Measurements from ENCODE around the gene GALNT18. TPM values are rescaled to one million over a fixed set of nuclear protein-coding genes. Genes with fewer than 3 reads are reported as not detected.
"Not testable (repeated sequence)": the region's sequence is repeated elsewhere in the genome, so short reads cannot be mapped to it uniquely, and the experiment has no call there.

Gene GALNT18
- total RNA-seq, 1 donor = 4.7 TPM

DNA sequence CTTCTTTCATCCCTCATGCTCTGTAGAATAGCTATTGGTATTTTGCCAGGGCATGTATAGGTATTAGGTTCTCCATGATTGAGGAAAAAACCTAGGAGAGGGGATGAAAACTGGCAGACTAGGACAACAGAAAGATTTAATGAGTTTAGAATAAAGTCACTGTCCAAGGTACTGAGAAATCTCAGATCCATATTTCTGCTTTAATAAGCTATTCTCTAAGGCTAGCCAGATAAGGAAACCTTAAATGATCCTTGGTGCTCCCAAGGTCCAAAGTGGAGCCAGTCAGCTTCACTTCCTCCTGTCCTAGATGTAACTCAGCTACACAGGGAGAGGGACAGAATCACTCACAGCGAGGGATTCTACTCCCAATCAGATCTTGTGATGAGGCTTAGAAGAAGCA lies 255.0 kb downstream of the GALNT18 start:
- DNase-seq (ENCODE audit: insufficient read length, low spot score, missing footprints) = no peak
- Histone ChIP-seq H3K9me3 (ENCODE audit: low read depth, low read length) (no peaks in the 10 kb centered on the region), H4K20me1 (ENCODE audit: insufficient read depth, low read length) (no peaks in the 10 kb centered on the region), H3K79me2 (ENCODE audit: insufficient read depth, low read length) (no peaks in the 10 kb centered on the region), H3K4me2 (ENCODE audit: insufficient read depth, low read length) (no peak overlapping the region), H3K27me3 (ENCODE audit: insufficient read depth, low read length) (no peaks in the 10 kb centered on the region), H3K4me3 (ENCODE audit: insufficient read depth, low read length) (no peak overlapping the region), H3K36me3 (ENCODE audit: insufficient read depth, low read length) (no peaks in the 10 kb centered on the region), H2AFZ (ENCODE audit: low read length) (no peak overlapping the region), H3K27ac (ENCODE audit: low read depth, low read length) (no peak overlapping the region), H3K4me1 (ENCODE audit: insufficient read depth, low read length) (no peaks in the 10 kb centered on the region)
- TF ChIP-seq, protein P1, sequence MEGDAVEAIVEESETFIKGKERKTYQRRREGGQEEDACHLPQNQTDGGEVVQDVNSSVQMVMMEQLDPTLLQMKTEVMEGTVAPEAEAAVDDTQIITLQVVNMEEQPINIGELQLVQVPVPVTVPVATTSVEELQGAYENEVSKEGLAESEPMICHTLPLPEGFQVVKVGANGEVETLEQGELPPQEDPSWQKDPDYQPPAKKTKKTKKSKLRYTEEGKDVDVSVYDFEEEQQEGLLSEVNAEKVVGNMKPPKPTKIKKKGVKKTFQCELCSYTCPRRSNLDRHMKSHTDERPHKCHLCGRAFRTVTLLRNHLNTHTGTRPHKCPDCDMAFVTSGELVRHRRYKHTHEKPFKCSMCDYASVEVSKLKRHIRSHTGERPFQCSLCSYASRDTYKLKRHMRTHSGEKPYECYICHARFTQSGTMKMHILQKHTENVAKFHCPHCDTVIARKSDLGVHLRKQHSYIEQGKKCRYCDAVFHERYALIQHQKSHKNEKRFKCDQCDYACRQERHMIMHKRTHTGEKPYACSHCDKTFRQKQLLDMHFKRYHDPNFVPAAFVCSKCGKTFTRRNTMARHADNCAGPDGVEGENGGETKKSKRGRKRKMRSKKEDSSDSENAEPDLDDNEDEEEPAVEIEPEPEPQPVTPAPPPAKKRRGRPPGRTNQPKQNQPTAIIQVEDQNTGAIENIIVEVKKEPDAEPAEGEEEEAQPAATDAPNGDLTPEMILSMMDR (IDR thresholded peaks at IDR 0.05; ENCODE audit: extremely low read depth, low read depth, low read length) = no peak

DNA sequence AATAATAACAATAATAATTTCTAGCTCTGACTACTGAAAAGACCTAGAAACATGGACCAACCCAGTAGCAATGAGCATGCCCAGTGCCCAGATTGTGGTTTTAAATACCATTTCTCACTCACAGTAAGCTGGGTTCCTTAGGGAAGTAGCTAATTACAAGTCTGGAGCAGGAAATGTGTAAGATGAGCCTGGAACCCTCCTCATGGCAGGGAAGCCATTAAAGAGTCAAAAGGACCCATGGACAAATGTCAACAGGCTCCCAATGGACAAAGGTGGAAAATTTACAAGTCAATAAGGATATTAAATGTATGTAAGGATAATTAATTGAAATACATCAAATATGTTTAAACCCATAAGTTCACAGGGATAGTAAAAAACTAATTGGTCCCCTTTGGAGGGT lies 258.1 kb downstream of the GALNT18 start:
- H4K20me1 ChIP-seq (ENCODE audit: insufficient read depth, low read length) = no peaks in the 10 kb centered on the region
- no peaks in the 10 kb centered on the region for H3K9me3 ChIP-seq (ENCODE audit: low read depth, low read length)
- H2AFZ ChIP-seq (ENCODE audit: low read length) = no peak overlapping the region
- H3K4me2 ChIP-seq (ENCODE audit: insufficient read depth, low read length) = no peak overlapping the region
- H3K27ac ChIP-seq (ENCODE audit: low read depth, low read length) = no peak overlapping the region
- H3K4me1 ChIP-seq (ENCODE audit: insufficient read depth, low read length) = no peaks in the 10 kb centered on the region
- no peaks in the 10 kb centered on the region for H3K79me2 ChIP-seq (ENCODE audit: insufficient read depth, low read length)
- peaks cover 9% of the 10 kb centered on the region for H3K27me3 ChIP-seq (ENCODE audit: insufficient read depth, low read length)
- no peaks in the 10 kb centered on the region for H3K36me3 ChIP-seq (ENCODE audit: insufficient read depth, low read length)
- no peak overlapping the region for H3K4me3 ChIP-seq (ENCODE audit: insufficient read depth, low read length)
- DNase-seq (ENCODE audit: insufficient read length, low spot score, missing footprints) = no peak
- TF ChIP-seq, protein P1 (IDR thresholded peaks at IDR 0.05; ENCODE audit: extremely low read depth, low read depth, low read length) = no peak

DNA sequence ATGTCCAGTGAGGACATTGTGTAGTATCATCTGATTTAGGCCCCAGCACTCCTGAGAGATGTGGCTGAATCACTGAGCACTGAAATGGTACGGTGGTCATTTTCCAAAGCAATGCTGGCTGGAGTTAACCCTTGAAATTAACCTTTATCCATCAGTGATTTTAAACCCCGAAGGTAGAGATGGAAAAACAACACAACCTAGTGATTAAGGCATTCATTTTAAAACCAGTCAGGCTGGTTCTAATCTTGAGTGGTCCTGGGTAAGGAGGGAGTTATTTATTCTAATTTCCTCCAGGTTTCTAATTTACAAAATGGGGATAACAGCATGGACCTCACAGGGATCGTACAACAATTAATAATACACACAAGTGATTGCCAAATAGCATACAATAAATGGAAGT lies 262.2 kb downstream of the GALNT18 start:
- TF ChIP-seq, protein P1 (IDR thresholded peaks at IDR 0.05; ENCODE audit: extremely low read depth, low read depth, low read length) = no peak
- Histone ChIP-seq H3K4me1 (ENCODE audit: insufficient read depth, low read length) (no peaks in the 10 kb centered on the region), H3K27me3 (ENCODE audit: insufficient read depth, low read length) (peaks cover 24% of the 10 kb centered on the region), H4K20me1 (ENCODE audit: insufficient read depth, low read length) (no peaks in the 10 kb centered on the region), H3K27ac (ENCODE audit: low read depth, low read length) (no peak overlapping the region), H3K36me3 (ENCODE audit: insufficient read depth, low read length) (no peaks in the 10 kb centered on the region), H3K79me2 (ENCODE audit: insufficient read depth, low read length) (no peaks in the 10 kb centered on the region), H3K9me3 (ENCODE audit: low read depth, low read length) (no peaks in the 10 kb centered on the region), H3K4me2 (ENCODE audit: insufficient read depth, low read length) (no peak overlapping the region), H3K4me3 (ENCODE audit: insufficient read depth, low read length) (no peak overlapping the region), H2AFZ (ENCODE audit: low read length) (no peak overlapping the region)
- DNase-seq (ENCODE audit: insufficient read length, low spot score, missing footprints) = no peak

DNA sequence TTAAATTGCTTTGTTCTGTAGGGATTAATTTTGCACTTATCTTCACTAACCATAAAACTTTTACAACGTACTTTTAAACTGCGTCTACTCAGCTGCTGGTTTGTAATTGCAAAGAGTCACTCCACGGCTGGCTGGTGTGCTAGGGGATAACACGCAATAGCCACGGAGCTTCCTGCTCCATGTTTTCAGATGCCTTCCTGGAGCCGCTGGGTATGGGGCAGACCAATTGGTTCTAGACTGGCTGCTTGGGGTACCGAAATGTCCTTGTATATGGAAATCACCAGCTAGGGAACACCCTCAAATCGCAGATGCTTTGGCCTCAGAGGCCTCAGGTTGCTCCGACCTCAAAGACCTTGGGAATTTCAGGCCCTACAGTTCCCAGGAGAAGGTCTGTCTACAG lies 265.0 kb downstream of the GALNT18 start:
- no peak overlapping the region for H3K4me2 ChIP-seq (ENCODE audit: insufficient read depth, low read length)
- no peaks in the 10 kb centered on the region for H3K9me3 ChIP-seq (ENCODE audit: low read depth, low read length)
- no peaks in the 10 kb centered on the region for H4K20me1 ChIP-seq (ENCODE audit: insufficient read depth, low read length)
- no peak for DNase-seq (ENCODE audit: insufficient read length, low spot score, missing footprints)
- peaks cover 24% of the 10 kb centered on the region for H3K27me3 ChIP-seq (ENCODE audit: insufficient read depth, low read length)
- H2AFZ ChIP-seq (ENCODE audit: low read length) = no peak overlapping the region
- H3K27ac ChIP-seq (ENCODE audit: low read depth, low read length) = no peak overlapping the region
- H3K79me2 ChIP-seq (ENCODE audit: insufficient read depth, low read length) = no peaks in the 10 kb centered on the region
- H3K36me3 ChIP-seq (ENCODE audit: insufficient read depth, low read length) = no peaks in the 10 kb centered on the region
- TF ChIP-seq, protein P1 (IDR thresholded peaks at IDR 0.05; ENCODE audit: extremely low read depth, low read depth, low read length) = no peak
- no peaks in the 10 kb centered on the region for H3K4me1 ChIP-seq (ENCODE audit: insufficient read depth, low read length)
- H3K4me3 ChIP-seq (ENCODE audit: insufficient read depth, low read length) = no peak overlapping the region

DNA sequence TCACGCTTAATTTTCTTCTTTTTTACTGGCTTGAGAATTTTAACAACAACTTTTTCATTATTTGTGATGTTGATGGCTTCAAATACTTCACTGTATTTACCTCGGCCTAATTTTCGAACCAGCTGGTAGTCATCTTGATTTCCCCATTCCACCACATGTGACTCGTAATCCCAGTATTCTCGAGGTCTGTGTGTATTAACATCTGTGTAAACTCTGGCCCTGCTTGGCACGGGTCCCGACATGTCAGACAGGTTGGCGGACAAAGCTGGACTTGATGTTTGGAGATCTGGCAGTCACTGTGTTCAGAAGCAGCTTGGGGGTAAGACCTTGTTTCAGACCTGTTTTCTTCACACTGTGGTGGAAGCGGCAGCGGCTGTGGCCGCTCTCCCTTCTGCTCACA lies 268.9 kb downstream of the GALNT18 start, which contains the start of gene CSNK2A3:
TSS of gene CSNK2A3 (minus strand) at position 373 of the 400 bp plus-strand sequence. CDS start at position 242, 131 bp downstream.
- Histone ChIP-seq H3K4me1 (ENCODE audit: insufficient read depth, low read length) (peaks cover 17% of the 10 kb centered on the region), H3K27me3 (ENCODE audit: insufficient read depth, low read length) (peaks cover 27% of the 10 kb centered on the region)
- not testable (repeated sequence) for H4K20me1 ChIP-seq (ENCODE audit: insufficient read depth, low read length); H2AFZ ChIP-seq (ENCODE audit: low read length); H3K4me2 ChIP-seq (ENCODE audit: insufficient read depth, low read length); H3K9me3 ChIP-seq (ENCODE audit: low read depth, low read length); H3K36me3 ChIP-seq (ENCODE audit: insufficient read depth, low read length); H3K27ac ChIP-seq (ENCODE audit: low read depth, low read length); H3K79me2 ChIP-seq (ENCODE audit: insufficient read depth, low read length); H3K4me3 ChIP-seq (ENCODE audit: insufficient read depth, low read length); DNase-seq (ENCODE audit: insufficient read length, low spot score, missing footprints)

DNA sequence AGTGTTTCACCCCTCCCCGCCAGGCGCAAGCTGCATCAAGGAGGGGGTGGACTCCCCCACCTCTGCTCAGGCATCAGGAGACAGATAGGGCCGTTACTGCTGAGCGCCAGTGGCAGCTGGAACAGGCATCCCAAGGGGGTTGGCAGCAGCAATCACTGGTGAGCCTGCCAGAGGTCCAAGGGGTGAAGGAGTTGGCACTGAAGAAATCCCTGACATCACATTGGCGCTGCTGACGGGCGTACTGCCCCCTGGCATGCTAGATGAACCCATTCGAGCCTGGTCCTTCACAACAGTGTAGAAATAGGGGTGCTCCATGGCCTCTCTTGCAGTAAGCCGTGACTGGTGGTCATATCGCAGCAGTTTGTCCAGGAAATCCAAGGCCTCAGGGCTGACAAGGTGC lies 270.0 kb downstream of the GALNT18 start:
- H3K27ac ChIP-seq (ENCODE audit: low read depth, low read length); H4K20me1 ChIP-seq (ENCODE audit: insufficient read depth, low read length); H3K4me2 ChIP-seq (ENCODE audit: insufficient read depth, low read length); H2AFZ ChIP-seq (ENCODE audit: low read length); DNase-seq (ENCODE audit: insufficient read length, low spot score, missing footprints); H3K79me2 ChIP-seq (ENCODE audit: insufficient read depth, low read length); H3K4me3 ChIP-seq (ENCODE audit: insufficient read depth, low read length); H3K36me3 ChIP-seq (ENCODE audit: insufficient read depth, low read length); H3K9me3 ChIP-seq (ENCODE audit: low read depth, low read length): not testable (repeated sequence)
- peaks cover 26% of the 10 kb centered on the region for H3K27me3 ChIP-seq (ENCODE audit: insufficient read depth, low read length)
- peaks cover 17% of the 10 kb centered on the region for H3K4me1 ChIP-seq (ENCODE audit: insufficient read depth, low read length)

All from osteoblast (primary cell).